ENCODE data around the gene HOXA3.

The HOXA3 gene

GRCh38 chr7:27157702-27158431 lies 5.5 kb upstream of the HOXA3 start:
- DNase-seq (ENCODE audit: low read depth in 1 of 2, low spot score in 1 of 2), result no peak

GRCh38 chr7:27156916-27157701 lies 4.7 kb upstream of the HOXA3 start:
- DNase-seq (ENCODE audit: low read depth in 1 of 2, low spot score in 1 of 2), result no peak

GRCh38 chr7:27156508-27156898 lies 4.1 kb upstream of the HOXA3 start, which contains the start of gene HOXA7:
HOXA7 (minus strand) TSS chr7:27156675; CDS start chr7:27156545, 130 bp downstream.
- DNase-seq (ENCODE audit: low read depth in 1 of 2, low spot score in 1 of 2), result no peak

GRCh38 chr7:27155816-27156507 lies 3.6 kb upstream of the HOXA3 start:
- DNase-seq (ENCODE audit: low read depth in 1 of 2, low spot score in 1 of 2), result no peak

GRCh38 chr7:27154901-27155815 lies 2.8 kb upstream of the HOXA3 start:
- DNase-seq (ENCODE audit: low read depth in 1 of 2, low spot score in 1 of 2), result no peak

- DNase-seq (ENCODE audit: low read depth in 1 of 2, low spot score in 1 of 2), result no peak
Observed at GRCh38 chr7:27154369-27154768, 2.0 kb upstream of the HOXA3 start.

- DNase-seq (ENCODE audit: low read depth in 1 of 2, low spot score in 1 of 2), result no peak
Observed at GRCh38 chr7:27153526-27153925, 1.1 kb upstream of the HOXA3 start.

- no peak for DNase-seq (ENCODE audit: low read depth in 1 of 2, low spot score in 1 of 2)
Observed at GRCh38 chr7:27152816-27153442, 546 bp upstream of the HOXA3 start.

GRCh38 chr7:27151341-27151930 lies 947 bp downstream of the HOXA3 start:
- no peak for DNase-seq (ENCODE audit: low read depth in 1 of 2, low spot score in 1 of 2)

- DNase-seq (ENCODE audit: low read depth in 1 of 2, low spot score in 1 of 2), result no peak
Observed at GRCh38 chr7:27150568-27151340, 1.6 kb downstream of the HOXA3 start.

GRCh38 chr7:27149842-27150567 lies 2.4 kb downstream of the HOXA3 start:
- DNase-seq (ENCODE audit: low read depth in 1 of 2, low spot score in 1 of 2), result no peak

GRCh38 chr7:27148756-27149641 lies 3.4 kb downstream of the HOXA3 start:
- DNase-seq (ENCODE audit: low read depth in 1 of 2, low spot score in 1 of 2), result no peak

GRCh38 chr7:27148031-27148755 lies 4.2 kb downstream of the HOXA3 start:
- DNase-seq (ENCODE audit: low read depth in 1 of 2, low spot score in 1 of 2), result no peak

- DNase-seq (ENCODE audit: low read depth in 1 of 2, low spot score in 1 of 2), result no peak
Observed at GRCh38 chr7:27147199-27148030, 5.0 kb downstream of the HOXA3 start, which contains the start of gene HOXA6. HOXA6 (minus strand) TSS chr7:27147774; CDS start chr7:27147749, 25 bp downstream.

- no peak for DNase-seq (ENCODE audit: low read depth in 1 of 2, low spot score in 1 of 2)
Observed at GRCh38 chr7:27146491-27147198, 5.7 kb downstream of the HOXA3 start.

All from activated T-helper 1 cell treated with anti-CD3 and anti-CD28 coated beads, Interleukin-2, amount 50 U/mL, for 16 hours (primary cell).